K562 (cell line): Measurements from ENCODE around the gene IP6K2. TPM values are rescaled to one million over a fixed set of nuclear protein-coding genes. Genes with fewer than 3 reads are reported as not detected.
A peak's percentile ranks its signal among the peaks of the same experiment; 100 is the strongest.

ENCODE experiments used
- ATAC-seq: fragments of 200-7000 bp; cut with Tn5 transposase; 3 replicates; pipeline ENCODE4 v1.9.1; 2020; ENCODE audit warnings: moderate library complexity
- BruUV-seq: library from RNA; stranded (reverse); fragments of 400-500 nt; replicated peaks from 2 replicates; lab custom pipeline; 2021; lab: Mats Ljungman, UMichigan
- CTCF ChIA-PET: fragments of 300-600 bp; formaldehyde crosslinking; extraction: SDS; loops from one replicate; lab custom pipeline; 2021; ENCODE audit warnings: low intra/inter-chr PET ratio; lab: Yijun Ruan, JAX
- POLR2A ChIA-PET: fragments of 300-600, 350-650 bp; sonication (Branson Sonifier 250); formaldehyde crosslinking; extraction: SDS; loops from one replicate; lab custom pipeline; 2021; ENCODE audit warnings: antibody characterized with exemption, inconsistent platforms; lab: Yijun Ruan, JAX
- DNase-seq, 4 experiments: peaks; one replicate each; pipeline versions ENCODE4 v3.0.0 to v3.0.0-alpha.2; 2011 to 2018; ENCODE audit warnings: low spot score in 3 of 4, mixed read lengths in 3 of 4; ENCODE audit errors: extremely low read depth in 1 of 4
- FAIRE-seq: peaks from 2 replicates; lab custom pipeline; 2011; peaks lifted over from hg19 to GRCh38; lab: Jason Lieb, UNC
- H2AFZ ChIP-seq: 2 replicates; pipeline ENCODE4 v1.6.0; 2011; ENCODE audit warnings: low read depth, low read length, control low read depth, inconsistent platforms
- H3K27ac ChIP-seq: fragments of 200-600 bp; 3 replicates; pipeline ENCODE4 v1.8.0; 2011; ENCODE audit warnings: low read depth, mild to moderate bottlenecking, control low read depth, inconsistent platforms, low read length, moderate library complexity, mixed read lengths; ENCODE audit errors: extremely low read depth
- H3K27me3 ChIP-seq, 2 experiments: fragments of 300-600 bp in 1 of 2; 2 replicates in 1 of 2; 3 replicates in 1 of 2; pipeline versions ENCODE4 v1.6.0 to v1.8.0; 2011; ENCODE audit warnings: inconsistent platforms in 2 of 2, low read length in 2 of 2, mild to moderate bottlenecking in 1 of 2, mixed read lengths in 1 of 2, moderate library complexity in 1 of 2; ENCODE audit not compliant: control insufficient read depth in 2 of 2, insufficient read depth in 2 of 2
- H3K36me3 ChIP-seq: fragments of 300-600 bp; 3 replicates; pipeline ENCODE4 v1.8.0; 2011; ENCODE audit warnings: mild to moderate bottlenecking, low read length, inconsistent platforms; ENCODE audit not compliant: control insufficient read depth, insufficient read depth
- H3K4me1 ChIP-seq, 2 experiments: fragments of 200-600 bp in 1 of 2; replicated peaks in 1 of 2; 2 replicates in 1 of 2; 3 replicates in 1 of 2; pipeline versions ENCODE4 v1.5.1 to v1.8.0; 2011; ENCODE audit warnings: inconsistent platforms in 2 of 2, low read length in 2 of 2, mild to moderate bottlenecking in 1 of 2, mixed read lengths in 1 of 2, moderate library complexity in 1 of 2; ENCODE audit not compliant: control insufficient read depth in 2 of 2, insufficient read depth in 2 of 2
- H3K4me2 ChIP-seq: 2 replicates; pipeline ENCODE4 v1.6.1; 2011; ENCODE audit warnings: low read length, control low read depth, inconsistent platforms, mixed read lengths; ENCODE audit not compliant: insufficient read depth
- H3K4me3 ChIP-seq: fragments of 200-600 bp; sonication (generic), shearing (Covaris generic); 2 replicates; pipeline ENCODE4 v1.5.1; 2016; ENCODE audit warnings: control low read depth, inconsistent platforms
- H3K79me2 ChIP-seq: fragments of 200-600 bp; 3 replicates; pipeline ENCODE4 v1.8.0; 2011; ENCODE audit warnings: low read length, inconsistent platforms; ENCODE audit not compliant: control insufficient read depth, insufficient read depth
- H3K9ac ChIP-seq, 2 experiments: 2 replicates each; pipeline versions ENCODE4 v1.6.0 to v1.6.1; 2011; ENCODE audit warnings: low read depth in 2 of 2, low read length in 2 of 2, control low read depth in 1 of 2, inconsistent platforms in 1 of 2, mild to moderate bottlenecking in 1 of 2, mixed read lengths in 1 of 2; ENCODE audit not compliant: insufficient read depth in 1 of 2
- H3K9me1 ChIP-seq: one replicate; pipeline ENCODE4 v1.6.0; 2011; ENCODE audit warnings: inconsistent platforms, mild to moderate bottlenecking, low read length, moderate library complexity; ENCODE audit not compliant: control insufficient read depth, insufficient read depth
- H3K9me3 ChIP-seq: replicated peaks from 2 replicates; pipeline ENCODE4 v1.5.1; 2011; ENCODE audit warnings: low read depth, low read length, inconsistent platforms; ENCODE audit not compliant: control insufficient read depth, insufficient read depth
- H4K20me1 ChIP-seq: replicated peaks from 2 replicates; pipeline ENCODE4 v1.6.1; 2011; ENCODE audit warnings: low read length, inconsistent platforms, mixed read lengths; ENCODE audit not compliant: control insufficient read depth, insufficient read depth
- ATF2 ChIP-seq: sonication (generic); formaldehyde crosslinking; IDR thresholded peaks from 2 replicates; pipeline ENCODE4 v1.8.1; 2022; ENCODE audit warnings: missing genetic modification reagents
- BRD4 ChIP-seq: fragments of 200-600 bp; sonication (generic); IDR thresholded peaks from 2 replicates; pipeline ENCODE4 v1.6.1; 2017; ENCODE audit warnings: inconsistent platforms
- USF1 ChIP-seq: sonication (generic); formaldehyde crosslinking; IDR thresholded peaks from 2 replicates; pipeline ENCODE4 v1.9.0; 2022; ENCODE audit warnings: mild to moderate bottlenecking, missing genetic modification reagents
- YBX1 ChIP-seq: fragments of 450-650 bp; IDR thresholded peaks from 2 replicates; pipeline ENCODE4 v1.7.1; 2016; ENCODE audit warnings: mild to moderate bottlenecking
- YY1 ChIP-seq, 3 experiments: IDR thresholded peaks; 2 replicates each; pipeline ENCODE4 v1.6.1; 2011; ENCODE audit warnings: low read length in 2 of 3, mild to moderate bottlenecking in 2 of 3, moderate library complexity in 2 of 3, borderline replicate concordance in 1 of 3, control low read depth in 1 of 3, low read depth in 1 of 3; ENCODE audit not compliant: insufficient read depth in 3 of 3, insufficient replicate concordance in 2 of 3, control insufficient read depth in 1 of 3, insufficient read length in 1 of 3; ENCODE audit errors: extremely low read depth in 1 of 3
- ZNF431 ChIP-seq: sonication (generic); formaldehyde crosslinking; IDR thresholded peaks from 2 replicates; pipeline ENCODE4 v1.8.0; 2022; ENCODE audit warnings: mild to moderate bottlenecking, missing genetic modification reagents
- WGBS: fragments of 100-300 bp; shearing (Covaris generic); methylation state at CpG from one replicate; pipeline ENCODE4 v1.1.6; 2016; ENCODE audit warnings: low coverage, mixed read lengths; ENCODE audit not compliant: insufficient coverage; ENCODE audit errors: missing lambda C conversion rate; 5-methylcytosine and 5-hydroxymethylcytosine counted together
- in situ Hi-C: fragments of 300-500 bp; cut with MboI; formaldehyde crosslinking; loops from 4 replicates; pipeline ENCODE4 v1.15.0; 2018; ENCODE audit warnings: inconsistent platforms, mixed read lengths
- intact Hi-C: fragments of 100-400 bp; cut with micrococcal nuclease; formaldehyde crosslinking; loops from 2 replicates; pipeline ENCODE4 v1.14.2; 2022
- polyA plus RNA-seq, 8 experiments: library from polyadenylated mRNA; depleted of rRNA in 4 of 8; stranded (reverse) in 5 of 8; unstranded in 3 of 8; fragments of >200 nt; fragmentation: Nextera tagmentation in 2 of 8; fragmentation: Illumina TruSeq in 1 of 8; extraction: Ambion mirVana in 2 of 8; extraction: Trizol in 1 of 8; gene quantifications; 2 replicates each; pipeline versions ENCODE4 v1.2.1 to v1.2.3, GENCODE V29; 2011 to 2014; ENCODE audit warnings: inconsistent platforms in 1 of 8, missing spikeins in 1 of 8
- total RNA-seq, 7 experiments: library from RNA; depleted of rRNA in 6 of 7; stranded (reverse); fragments of >200 nt in 6 of 7; fragmentation: Illumina TruSeq in 2 of 7; extraction: Trizol in 2 of 7; gene quantifications; 2 replicates each; pipeline versions ENCODE4 v1.2.1 to v1.2.3, GENCODE V29; 2011 to 2021; ENCODE audit warnings: low replicate concordance in 1 of 7

IP6K2 gene
- total and polyA plus RNA-seq, 9 of the 15 experiments (the other 6 are each of a cell fraction or from before 2014, with no cell fraction given), result 19.6 to 78.1 (median 48.0) TPM

GRCh38 chr3:48688737-48689075 is 28.3 kb downstream of the IP6K2 start:
- Histone ChIP-seq H3K36me3 (peaks cover 63% of the 10 kb centered on the region), H3K4me3 (no peak overlapping the region), H3K4me1 (peaks cover 16 to 24% of the 10 kb centered on the region in 2 experiments; a peak in 4 of 5 replicates)
- in situ Hi-C loops, result no loop called here
- CTCF ChIA-PET, result no interaction called here
- DNase-seq, result no peak
- BruUV-seq, result no TSS peak
- no peak for FAIRE-seq
- ATAC-seq, result no peak
- TF ChIP-seq BRD4, result no peak
- TF ChIP-seq ZNF431 (CRISPR knock-in tag), result no peak
- TF ChIP-seq YY1 (IDR thresholded peaks at IDR 0.05; ENCODE audit: borderline replicate concordance in 1 of 3, control insufficient read depth in 1 of 3, extremely low read depth in 1 of 3, insufficient read depth in 3 of 3, insufficient read length in 1 of 3, insufficient replicate concordance in 2 of 3, low read depth in 1 of 3, low read length in 2 of 3), result no peak
- TF ChIP-seq ATF2 (CRISPR knock-in tag), result no peak
- 0 out of 2 replicates have a peak, but pooled peaks have one; percentile 10 for TF ChIP-seq USF1 (CRISPR knock-in tag)
- TF ChIP-seq YBX1, result no peak
- TF ChIP-seq, all 486 proteins: peak for 1
- Histone ChIP-seq H2AFZ (no peak overlapping the region), H3K4me2 (no peak overlapping the region), H3K27ac (no peak overlapping the region), H4K20me1 (peaks cover 13% of the 10 kb centered on the region; the same call in 1 of the 2 replicates), H3K27me3 (no peaks in the 10 kb centered on the region), H3K79me2 (peaks cover 19% of the 10 kb centered on the region), H3K9me3 (no peaks in the 10 kb centered on the region), H3K9me1 (no peaks in the 10 kb centered on the region), H3K9ac (peak overlapping the region in 1 of 2 experiments; percentile 13; a peak in 1 of 4 replicates)
- POLR2A ChIA-PET, result interaction anchor here (0.7 to 1.1 kb wide), 2 partner anchors 9 to 220 kb away, joined by 3 to 4 read pairs; no protein-coding TSS in a partner anchor
- no CpG with 5 or more reads among the region's 3 CpGs for WGBS
- intact Hi-C loops, result no loop called here
